ENCODE measurements around the gene AFDN. TPM values are rescaled to one million over a fixed set of nuclear protein-coding genes. Genes with fewer than 3 reads are reported as not detected.

Gene AFDN
- total and polyA plus RNA-seq, 2 of the 8 experiments (the other 6 are each of a cell fraction or from before 2014, with no cell fraction given) = 53.4 to 192 TPM

GRCh38 chr6:167933847-167934246 lies 107.1 kb downstream of the AFDN start:
- H3K4ac ChIP-seq (replicated peaks; ENCODE audit: insufficient read length, low read depth, low read length) = no peak overlapping the region
- no peak overlapping the region for H3K4me2 ChIP-seq (ENCODE audit: insufficient read depth in 1 of 2, low read depth in 2 of 2, low read length in 2 of 2)
- H2BK5ac ChIP-seq (ENCODE audit: low read depth, low read length) = 0 out of 2 replicates have a peak overlapping the region, but pooled peaks have one; percentile 49
- peaks cover 0 to 1% of the 10 kb centered on the region in 2 experiments for H4K20me1 ChIP-seq (replicated peaks in 1 of 2; ENCODE audit: control insufficient read depth in 1 of 2, insufficient read depth in 2 of 2, low read length in 2 of 2)
- no peak overlapping the region for H3K9ac ChIP-seq (replicated peaks in 1 of 4; ENCODE audit: extremely low read depth in 1 of 4, low read depth in 3 of 4, low read length in 3 of 4)
- no peak overlapping the region for H2BK20ac ChIP-seq (ENCODE audit: low read length)
- H3K23me2 ChIP-seq (ENCODE audit: low read depth, low read length) = no peaks in the 10 kb centered on the region
- no peak overlapping the region for H2BK15ac ChIP-seq (ENCODE audit: low read length)
- no peak overlapping the region for H3K14ac ChIP-seq (ENCODE audit: insufficient read length)
- WGBS, 2 experiments (ENCODE audit: extremely low coverage in 1 of 2, insufficient coverage in 1 of 2, insufficient read length in 1 of 2, insufficient replicate concordance in 2 of 2, low coverage in 1 of 2, low lambda C conversion rate in 2 of 2, missing lambda C conversion rate in 1 of 2) = 96% methylated on average over 7 of the region's 7 CpGs; no CpG with 5 or more reads in 1 of the 2 experiments
- no peak overlapping the region for H4K5ac ChIP-seq (ENCODE audit: insufficient read length, low read depth, low read length)
- CTCF ChIA-PET (ENCODE audit: partially characterized antibody) = interaction anchor here (0.6 to 1.0 kb wide), 2 partner anchors 35 to 127 kb away, joined by 3 read pairs; no protein-coding TSS in a partner anchor
- no peak overlapping the region; the same call in 1 of the 2 replicates for H2BK12ac ChIP-seq (ENCODE audit: low read depth, low read length)
- peaks cover 2% of the 10 kb centered on the region; the same call in 1 of the 2 replicates for H3K79me1 ChIP-seq (ENCODE audit: low read depth, low read length)
- FAIRE-seq = no peak
- H3K4me1 ChIP-seq (replicated peaks in 1 of 4; ENCODE audit: control insufficient read depth in 3 of 4, insufficient read depth in 4 of 4, low read length in 3 of 4) = peaks cover 0 to 4% (median 0%) of the 10 kb centered on the region in 4 experiments; a peak in 1 of 7 replicates
- no peak overlapping the region for H2BK120ac ChIP-seq (replicated peaks; ENCODE audit: low read depth, low read length)
- DNase-seq (ENCODE audit: low read depth in 1 of 2, low spot score in 2 of 2) = no peak
- H3K9me3 ChIP-seq (ENCODE audit: insufficient read depth in 2 of 2, low read depth in 1 of 2, low read length in 1 of 2) = no peaks in the 10 kb centered on the region
- POLR2A ChIA-PET (ENCODE audit: partially characterized antibody) = no interaction called here
- H2AK5ac ChIP-seq (ENCODE audit: low read depth, low read length) = no peak overlapping the region
- no peak overlapping the region for H3K27ac ChIP-seq (ENCODE audit: low read depth, low read length)
- H4K91ac ChIP-seq (replicated peaks; ENCODE audit: insufficient read length, low read length) = no peak overlapping the region
- no peak overlapping the region for H3K23ac ChIP-seq (ENCODE audit: insufficient read length)
- H4K8ac ChIP-seq (ENCODE audit: extremely low read depth, insufficient read depth, low read length) = no peak overlapping the region
- no peak overlapping the region; the same call in 1 of the 2 replicates for H3K18ac ChIP-seq (ENCODE audit: extremely low read depth, low read length)
- H3K36me3 ChIP-seq (ENCODE audit: control insufficient read depth in 2 of 4, insufficient read depth in 4 of 4, low read length in 3 of 4) = peaks cover 2 to 43% (median 10%) of the 10 kb centered on the region in 4 experiments; a peak in 6 of 8 replicates
- no peak overlapping the region for H3K56ac ChIP-seq (replicated peaks; ENCODE audit: insufficient read length, low read depth, low read length)
- no peak overlapping the region for H3K4me3 ChIP-seq (ENCODE audit: extremely low read depth in 1 of 4, insufficient read depth in 2 of 4, low read depth in 3 of 4, low read length in 4 of 4)
- no peak overlapping the region for H2AFZ ChIP-seq (ENCODE audit: low read length)
- H3K79me2 ChIP-seq (ENCODE audit: control insufficient read depth in 1 of 2, insufficient read depth in 2 of 2, low read length in 2 of 2) = peaks cover 0 to 15% of the 10 kb centered on the region in 2 experiments; a peak in 2 of 4 replicates
- H3K27me3 ChIP-seq (replicated peaks in 1 of 4; ENCODE audit: control insufficient read depth in 3 of 4, extremely low read depth in 1 of 4, insufficient read depth in 3 of 4, low read length in 3 of 4) = no peaks in the 10 kb centered on the region
- TF ChIP-seq SP2 (IDR thresholded peaks at IDR 0.05; ENCODE audit: low read length) = no peak

All from H1 (cell line).